NCI-H82 treated with DMSO at 0.1 percent for 48 hours (cell line): ENCODE measurements around the gene HOXD8.

ENCODE experiments used
- DNase-seq: peaks from one replicate; lab custom pipeline; 2025; ENCODE audit not compliant: unreplicated experiment; lab: John Stamatoyannopoulos, UW

The HOXD8 gene

GRCh38 chr2:176171351-176172006, 42.0 kb downstream of the HOXD8 start:
- no peak for DNase-seq

- no peak for DNase-seq
Observed at GRCh38 chr2:176172007-176172894, 42.7 kb downstream of the HOXD8 start.

- no peak for DNase-seq
Observed at GRCh38 chr2:176172895-176173566, 43.5 kb downstream of the HOXD8 start.

- no peak for DNase-seq
Observed at GRCh38 chr2:176173567-176174381, 44.3 kb downstream of the HOXD8 start.

- DNase-seq, result peak; percentile 59
Observed at GRCh38 chr2:176174382-176174823, 44.9 kb downstream of the HOXD8 start.

GRCh38 chr2:176174824-176175708, 45.6 kb downstream of the HOXD8 start:
- no peak for DNase-seq

- no peak for DNase-seq
Observed at GRCh38 chr2:176175709-176176607, 46.5 kb downstream of the HOXD8 start.

- no peak for DNase-seq
Observed at GRCh38 chr2:176177580-176178037, 48.1 kb downstream of the HOXD8 start.

GRCh38 chr2:176178038-176178756, 48.7 kb downstream of the HOXD8 start:
- DNase-seq, result peak; percentile 25

GRCh38 chr2:176178757-176179295, 49.3 kb downstream of the HOXD8 start:
- no peak for DNase-seq

- DNase-seq, result no peak
Observed at GRCh38 chr2:176181551-176181950, 52.0 kb downstream of the HOXD8 start.
